HL-60 (cell line): Measurements from ENCODE around the gene SPPL2B.
A peak's percentile ranks its signal among the peaks of the same experiment; 100 is the strongest.

ENCODE experiments used
- DNase-seq, 2 experiments: peaks; one replicate each; pipeline ENCODE4 v3.0.0-alpha.2; 2010 to 2020; ENCODE audit warnings: low read depth in 1 of 2, low spot score in 1 of 2
- H3K27ac ChIP-seq: fragments of 250-450 bp; sonication (Bioruptor Pico); replicated peaks from 2 replicates; pipeline ENCODE4 v1.5.1; 2020; ENCODE audit warnings: mild to moderate bottlenecking, moderate library complexity
- H3K27me3 ChIP-seq: fragments of 250-450 bp; sonication (Bioruptor Pico); 2 replicates; pipeline ENCODE4 v1.5.1; 2021; ENCODE audit warnings: mild to moderate bottlenecking, moderate library complexity; ENCODE audit not compliant: insufficient read depth, poor library complexity, severe bottlenecking
- H3K4me3 ChIP-seq: replicated peaks from 2 replicates; pipeline ENCODE4 v1.5.1; 2011; ENCODE audit warnings: mild to moderate bottlenecking, control low read depth, low read length; ENCODE audit not compliant: insufficient read depth
- CTCF ChIP-seq: IDR thresholded peaks from one replicate; pipeline ENCODE4 v1.5.1; 2011; ENCODE audit warnings: low read length, control low read depth, inconsistent platforms; ENCODE audit not compliant: insufficient read depth
- GABPA ChIP-seq: IDR thresholded peaks from 2 replicates; pipeline ENCODE4 v1.6.1; 2012; ENCODE audit warnings: low read depth
- POLR2AphosphoS5 ChIP-seq: IDR thresholded peaks from 2 replicates; pipeline ENCODE4 v1.6.1; 2012; ENCODE audit warnings: low read depth
- REST ChIP-seq: IDR thresholded peaks from 2 replicates; pipeline ENCODE4 v1.6.1; 2012; ENCODE audit warnings: low read depth; ENCODE audit not compliant: insufficient replicate concordance
- SPI1 ChIP-seq: IDR thresholded peaks from 2 replicates; pipeline ENCODE4 v1.6.1; 2012; ENCODE audit warnings: low read depth, mild to moderate bottlenecking, borderline replicate concordance

SPPL2B gene

DNA sequence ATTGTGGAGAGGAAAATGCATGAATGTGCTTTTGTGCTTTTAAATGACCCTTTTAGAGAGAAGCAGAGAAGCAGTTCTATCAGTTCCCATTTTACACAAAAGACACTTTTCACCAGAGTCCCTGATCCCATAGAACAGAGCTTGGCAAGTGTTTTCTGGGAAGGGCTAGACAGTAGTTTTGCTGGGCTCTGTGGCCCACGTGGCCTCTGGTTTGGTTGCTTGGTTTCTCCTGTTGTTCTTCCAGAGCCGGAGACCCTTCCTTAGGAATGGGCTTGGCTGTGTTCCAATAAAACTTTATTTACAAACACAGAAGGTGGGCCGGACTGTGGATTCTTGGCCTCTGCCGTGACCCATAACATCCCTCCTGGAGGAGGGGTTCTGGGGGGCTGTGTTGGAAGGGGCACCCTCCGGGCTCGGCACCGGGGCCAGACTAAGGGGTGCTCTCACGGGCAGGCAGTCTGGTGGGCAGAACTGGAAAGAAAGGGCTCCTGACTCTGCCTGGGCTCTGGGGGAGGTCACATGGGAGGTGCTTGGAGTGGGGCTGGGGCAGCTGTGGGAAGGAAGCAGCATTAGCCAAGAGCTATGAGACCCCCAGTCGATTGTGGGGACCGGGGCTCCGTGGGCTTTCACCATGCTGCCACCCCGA, 3.2 kb downstream of the SPPL2B start:
- Histone ChIP-seq H3K27ac (no peak overlapping the region), H3K4me3 (no peak overlapping the region), H3K27me3 (no peaks in the 10 kb centered on the region)
- DNase-seq = no peak
- TF ChIP-seq SPI1 = no peak
- TF ChIP-seq REST = no peak
- no peak for TF ChIP-seq POLR2AphosphoS5

- no peak overlapping the region for H3K4me3 ChIP-seq
- no peak for DNase-seq
- H3K27me3 ChIP-seq = no peaks in the 10 kb centered on the region
- no peak for TF ChIP-seq SPI1
- peak; percentile 63 for TF ChIP-seq POLR2AphosphoS5
- no peak overlapping the region for H3K27ac ChIP-seq
Measured at GRCh38 chr19:2332341-2333026, 4.0 kb downstream of the SPPL2B start.

DNA sequence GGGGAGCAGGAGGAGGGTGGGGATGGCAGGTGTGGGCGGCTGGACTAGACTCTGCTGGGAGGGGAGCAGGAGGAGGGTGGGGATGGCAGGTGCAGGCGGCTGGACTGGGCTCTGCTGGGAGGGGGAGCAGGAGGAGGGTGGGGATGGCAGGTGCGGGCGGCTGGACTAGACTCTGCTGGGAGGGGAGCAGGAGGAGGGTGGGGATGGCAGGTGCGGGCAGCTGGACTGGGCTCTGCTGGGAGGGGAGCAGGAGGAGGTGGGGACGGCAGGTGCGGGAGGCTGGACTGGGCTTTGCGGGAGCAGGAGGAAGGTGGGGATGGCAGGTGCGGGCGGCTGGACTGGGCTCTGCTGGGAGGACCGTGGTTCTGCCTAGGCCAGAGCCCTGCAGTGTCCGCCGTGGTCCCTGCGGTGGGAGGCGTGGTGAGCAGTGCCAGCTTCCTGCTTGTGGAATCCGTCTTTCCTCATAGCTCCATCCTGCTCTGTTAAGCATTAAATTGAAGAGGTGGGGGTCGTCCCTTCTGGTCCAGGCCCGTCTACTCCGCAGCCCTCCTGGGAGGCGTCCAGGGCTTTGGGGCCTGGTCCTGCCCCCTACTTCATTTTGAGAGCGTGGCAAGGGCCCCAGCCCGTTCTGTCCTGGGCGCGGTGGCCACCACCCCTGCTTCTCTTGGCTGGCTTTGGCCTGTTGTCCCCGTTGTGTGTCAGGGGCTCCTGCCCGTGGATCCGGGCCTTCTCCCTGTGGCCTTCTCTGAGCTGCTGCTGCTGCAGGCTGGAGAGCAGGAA, 4.7 kb downstream of the SPPL2B start:
- Histone ChIP-seq H3K27ac (no peak overlapping the region), H3K27me3 (no peaks in the 10 kb centered on the region)

More for the DNA sequence above, 4.7 kb downstream of the SPPL2B start:
- TF ChIP-seq CTCF = no peak
- TF ChIP-seq SPI1 = no peak
- TF ChIP-seq POLR2AphosphoS5 = no peak
- no peak for TF ChIP-seq GABPA
- no peak for TF ChIP-seq REST
- no peak overlapping the region for H3K4me3 ChIP-seq
- DNase-seq = no peak
